Measurements from ENCODE around the gene FADS2.

The FADS2 gene

GRCh38 chr11:61847914-61848581, 19.9 kb downstream of the FADS2 start:
- DNase-seq: no peak

- DNase-seq: no peak
These were observed 20.5 kb downstream of the FADS2 start for GRCh38 chr11:61848631-61849030.

- no peak for DNase-seq
These were observed 22.6 kb downstream of the FADS2 start for GRCh38 chr11:61850687-61851086.

- DNase-seq: no peak
These were observed 23.2 kb downstream of the FADS2 start for GRCh38 chr11:61851113-61851899.

- no peak for DNase-seq
These were observed 23.8 kb downstream of the FADS2 start for GRCh38 chr11:61851900-61852295.

GRCh38 chr11:61853698-61854169, 25.6 kb downstream of the FADS2 start:
- no peak for DNase-seq

GRCh38 chr11:61854206-61854895, 26.3 kb downstream of the FADS2 start:
- no peak for DNase-seq

- DNase-seq: no peak
These were observed 27.0 kb downstream of the FADS2 start for GRCh38 chr11:61854966-61855714.

GRCh38 chr11:61855939-61856680, 28.0 kb downstream of the FADS2 start:
- no peak for DNase-seq

- DNase-seq: no peak
These were observed 32.2 kb downstream of the FADS2 start for GRCh38 chr11:61860054-61860903.

GRCh38 chr11:61861634-61862033, 33.5 kb downstream of the FADS2 start:
- no peak for DNase-seq

GRCh38 chr11:61862714-61863547, 34.8 kb downstream of the FADS2 start:
- DNase-seq: no peak

- DNase-seq: no peak
These were observed 35.5 kb downstream of the FADS2 start for GRCh38 chr11:61863548-61864081.

- DNase-seq: no peak
These were observed 37.0 kb downstream of the FADS2 start for GRCh38 chr11:61864814-61865775.

GRCh38 chr11:61866231-61866957, 38.3 kb downstream of the FADS2 start:
- DNase-seq: no peak

- no peak for DNase-seq
These were observed 38.9 kb downstream of the FADS2 start for GRCh38 chr11:61866958-61867343.

GRCh38 chr11:61868571-61869428, 40.7 kb downstream of the FADS2 start:
- no peak for DNase-seq
